GM18907 (cell line): Measurements from ENCODE around the gene SKOR1.

Source experiments
- ATAC-seq: cut with Tn5 transposase; IDR thresholded peaks from one replicate; pipeline ENCODE4 v1.9.1; 2021; ENCODE audit warnings: mild to moderate bottlenecking, moderate library complexity; ENCODE audit not compliant: unreplicated experiment

SKOR1 gene

GRCh38 chr15:67850336-67850735, 25.0 kb downstream of the SKOR1 start:
- ATAC-seq: no peak

GRCh38 chr15:67850994-67851571, 25.8 kb downstream of the SKOR1 start:
- ATAC-seq: no peak

GRCh38 chr15:67852418-67852817, 27.1 kb downstream of the SKOR1 start:
- no peak for ATAC-seq

GRCh38 chr15:67853454-67853853, 28.1 kb downstream of the SKOR1 start:
- ATAC-seq: no peak

- ATAC-seq: no peak
Measured at GRCh38 chr15:67854358-67854757, 29.0 kb downstream of the SKOR1 start.

- ATAC-seq: no peak
Measured at GRCh38 chr15:67855842-67856241, 30.5 kb downstream of the SKOR1 start.

GRCh38 chr15:67857220-67857619, 31.9 kb downstream of the SKOR1 start:
- ATAC-seq: no peak

- no peak for ATAC-seq
Measured at GRCh38 chr15:67859331-67859946, 34.1 kb downstream of the SKOR1 start.

- no peak for ATAC-seq
Measured at GRCh38 chr15:67861983-67862382, 36.7 kb downstream of the SKOR1 start.

- peak; percentile 30 for ATAC-seq
Measured at GRCh38 chr15:67862750-67863441, 37.6 kb downstream of the SKOR1 start.

- ATAC-seq: peak; percentile 72
Measured at GRCh38 chr15:67863442-67863987, 38.2 kb downstream of the SKOR1 start.

GRCh38 chr15:67865331-67865730, 40.0 kb downstream of the SKOR1 start:
- no peak for ATAC-seq

- no peak for ATAC-seq
Measured at GRCh38 chr15:67865766-67866165, 40.5 kb downstream of the SKOR1 start.

GRCh38 chr15:67869701-67870100, 44.4 kb downstream of the SKOR1 start:
- no peak for ATAC-seq

- no peak for ATAC-seq
Measured at GRCh38 chr15:67870868-67871408, 45.6 kb downstream of the SKOR1 start.

GRCh38 chr15:67873777-67874176, 48.5 kb downstream of the SKOR1 start:
- no peak for ATAC-seq

GRCh38 chr15:67878712-67879206, 53.5 kb downstream of the SKOR1 start:
- no peak for ATAC-seq

- no peak for ATAC-seq
Measured at GRCh38 chr15:67879440-67880129, 54.3 kb downstream of the SKOR1 start.

GRCh38 chr15:67880651-67881182, 55.4 kb downstream of the SKOR1 start:
- no peak for ATAC-seq

- no peak for ATAC-seq
Measured at GRCh38 chr15:67882487-67883233, 57.4 kb downstream of the SKOR1 start.
